ENCODE measurements around the gene TNFRSF6B. TPM values are rescaled to one million over a fixed set of nuclear protein-coding genes. Genes with fewer than 3 reads are reported as not detected.

TNFRSF6B gene
- total and polyA plus RNA-seq, 7 donors = 0.56 to 16.1 (median 1.9) TPM; not detected in 1

DNA sequence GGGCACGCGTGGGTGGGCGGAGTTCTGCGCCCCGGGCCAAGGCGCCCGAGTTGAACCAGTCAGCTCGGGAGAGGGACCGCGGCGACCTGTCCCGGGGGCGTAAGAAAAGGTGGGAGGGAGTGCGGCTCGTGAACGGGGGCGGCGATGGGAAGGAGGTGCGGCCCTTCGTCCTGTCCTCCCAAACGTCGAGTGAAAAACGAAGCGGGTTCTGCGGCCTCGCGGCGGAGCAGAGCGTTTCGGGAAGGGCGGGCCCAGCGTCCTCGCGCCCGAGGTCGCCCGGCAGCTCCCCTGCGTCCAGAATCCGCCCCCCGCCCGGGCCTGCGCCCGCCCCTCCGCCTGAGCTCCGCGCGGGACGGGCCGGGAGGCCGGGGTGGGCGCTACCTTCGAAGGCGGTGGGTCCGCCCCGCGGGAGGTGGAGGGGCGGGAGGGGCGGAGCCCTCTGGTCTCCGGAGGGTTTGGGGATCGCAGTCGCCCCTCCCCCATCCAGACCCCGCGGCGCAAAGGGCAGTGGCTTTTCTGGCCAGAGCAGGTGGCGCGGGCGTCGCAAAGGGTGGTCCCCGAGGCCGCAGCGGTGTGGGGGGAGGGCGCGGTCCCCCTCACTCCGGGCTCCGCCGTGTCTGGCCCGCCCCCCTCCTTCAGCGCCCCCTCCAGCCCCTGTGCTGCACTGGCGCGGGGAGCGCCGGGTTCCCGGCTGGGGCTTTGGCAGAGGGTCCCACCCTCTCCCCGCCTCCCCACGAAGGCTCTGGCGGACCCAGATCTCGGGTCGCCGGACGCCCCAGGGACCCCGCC lies 44.1 kb upstream of the TNFRSF6B start:
- Histone ChIP-seq H3K27me3 (ENCODE audit: insufficient read depth in 3 of 3, low read length in 2 of 3) (peaks cover 0 to 31% (median 19%) of the 10 kb centered on the region in 3 donors), H3K9me3 (no peaks in the 10 kb centered on the region), H3K4me3 (peak overlapping the region; percentile 62), H3K36me3 (ENCODE audit: insufficient read depth in 1 of 2, low read depth in 1 of 2) (no peaks in the 10 kb centered on the region), H3K4me1 (peaks cover 13% of the 10 kb centered on the region), H3K27ac (no peak overlapping the region)
- TF ChIP-seq, protein P1, sequence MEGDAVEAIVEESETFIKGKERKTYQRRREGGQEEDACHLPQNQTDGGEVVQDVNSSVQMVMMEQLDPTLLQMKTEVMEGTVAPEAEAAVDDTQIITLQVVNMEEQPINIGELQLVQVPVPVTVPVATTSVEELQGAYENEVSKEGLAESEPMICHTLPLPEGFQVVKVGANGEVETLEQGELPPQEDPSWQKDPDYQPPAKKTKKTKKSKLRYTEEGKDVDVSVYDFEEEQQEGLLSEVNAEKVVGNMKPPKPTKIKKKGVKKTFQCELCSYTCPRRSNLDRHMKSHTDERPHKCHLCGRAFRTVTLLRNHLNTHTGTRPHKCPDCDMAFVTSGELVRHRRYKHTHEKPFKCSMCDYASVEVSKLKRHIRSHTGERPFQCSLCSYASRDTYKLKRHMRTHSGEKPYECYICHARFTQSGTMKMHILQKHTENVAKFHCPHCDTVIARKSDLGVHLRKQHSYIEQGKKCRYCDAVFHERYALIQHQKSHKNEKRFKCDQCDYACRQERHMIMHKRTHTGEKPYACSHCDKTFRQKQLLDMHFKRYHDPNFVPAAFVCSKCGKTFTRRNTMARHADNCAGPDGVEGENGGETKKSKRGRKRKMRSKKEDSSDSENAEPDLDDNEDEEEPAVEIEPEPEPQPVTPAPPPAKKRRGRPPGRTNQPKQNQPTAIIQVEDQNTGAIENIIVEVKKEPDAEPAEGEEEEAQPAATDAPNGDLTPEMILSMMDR (IDR thresholded peaks at IDR 0.05) = no peak
- peak in 1 of 4 donors; percentile 8 for ATAC-seq
- WGBS, 3 donors = 0 to 1% (median 1%) methylated on average over 57 to 91 of the region's 91 CpGs
- intact Hi-C loops (cut with DNase I) = no loop called here
- DNase-seq = peak; percentile 31 to 65

DNA sequence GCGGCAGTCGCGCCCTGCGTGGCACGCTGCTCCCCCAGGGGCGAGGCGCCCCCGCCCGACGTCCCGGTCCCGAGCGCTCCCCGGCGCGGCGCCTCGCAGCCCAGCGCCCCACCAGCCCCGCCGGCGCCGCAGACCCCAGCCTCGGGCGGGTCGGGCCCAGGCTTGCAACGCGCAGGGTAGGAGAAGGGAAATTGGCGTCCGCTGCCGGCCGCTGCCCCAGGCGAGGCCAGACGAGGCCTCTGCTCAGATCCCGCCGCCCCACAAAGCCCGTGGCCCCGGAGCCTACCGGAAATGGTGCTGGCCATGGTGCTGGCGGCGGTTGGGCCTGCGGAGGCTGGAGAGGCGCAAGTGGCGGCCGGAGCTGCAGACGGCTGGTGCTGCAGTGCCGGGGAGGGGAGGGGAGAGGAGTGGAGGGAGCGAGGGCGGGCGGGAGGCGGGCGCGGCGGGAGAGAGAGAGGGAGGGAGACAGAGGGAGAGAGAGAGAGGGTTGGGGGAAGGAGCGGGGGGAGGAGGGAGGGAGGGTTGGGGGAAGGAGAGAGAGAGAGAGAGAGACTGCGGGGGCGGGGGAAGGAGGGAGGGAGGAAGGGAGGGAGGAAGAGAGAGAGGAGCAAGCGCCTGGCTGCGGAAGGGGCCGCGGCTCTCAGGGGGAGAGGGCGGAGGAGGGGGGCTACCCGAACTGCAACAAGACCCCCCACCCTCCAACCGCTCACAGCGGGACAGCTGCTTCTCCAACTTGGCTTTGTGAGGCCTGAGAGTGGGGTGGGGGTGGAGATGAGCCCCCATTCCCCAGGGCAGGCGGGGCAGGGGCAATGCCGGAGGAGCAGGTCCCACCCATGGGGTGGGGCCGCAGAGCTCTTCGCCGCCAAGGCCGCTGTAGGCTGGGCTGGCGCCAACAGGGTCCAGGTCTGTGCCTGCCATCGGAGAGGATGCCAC lies 43.1 kb upstream of the TNFRSF6B start, which contains the start of gene STMN3:
STMN3 (minus strand) TSS at position 384 of the 933 bp plus-strand sequence; CDS start at position 305, 79 bp downstream.
- Histone ChIP-seq H3K9me3 (no peaks in the 10 kb centered on the region), H3K4me3 (peak within 1 kb of the TSS; percentile 62), H3K36me3 (ENCODE audit: insufficient read depth in 1 of 2, low read depth in 1 of 2) (no peaks in the 10 kb centered on the region), H3K27ac (no peak within 1 kb of the TSS), H3K4me1 (peaks cover 13% of the 10 kb centered on the region), H3K27me3 (ENCODE audit: insufficient read depth in 3 of 3, low read length in 2 of 3) (peaks cover 0 to 31% (median 19%) of the 10 kb centered on the region in 3 donors)
- intact Hi-C loops (cut with DNase I) = no loop called here
- DNase-seq (peak; percentile 87 to 90), ATAC-seq (peak; percentile 23 to 45 (median 36))
- TF ChIP-seq, protein P1 (IDR thresholded peaks at IDR 0.05) = no peak
- 1 to 2% (median 1%) methylated on average over 40 to 72 of the region's 73 CpGs for WGBS, 3 donors

DNA sequence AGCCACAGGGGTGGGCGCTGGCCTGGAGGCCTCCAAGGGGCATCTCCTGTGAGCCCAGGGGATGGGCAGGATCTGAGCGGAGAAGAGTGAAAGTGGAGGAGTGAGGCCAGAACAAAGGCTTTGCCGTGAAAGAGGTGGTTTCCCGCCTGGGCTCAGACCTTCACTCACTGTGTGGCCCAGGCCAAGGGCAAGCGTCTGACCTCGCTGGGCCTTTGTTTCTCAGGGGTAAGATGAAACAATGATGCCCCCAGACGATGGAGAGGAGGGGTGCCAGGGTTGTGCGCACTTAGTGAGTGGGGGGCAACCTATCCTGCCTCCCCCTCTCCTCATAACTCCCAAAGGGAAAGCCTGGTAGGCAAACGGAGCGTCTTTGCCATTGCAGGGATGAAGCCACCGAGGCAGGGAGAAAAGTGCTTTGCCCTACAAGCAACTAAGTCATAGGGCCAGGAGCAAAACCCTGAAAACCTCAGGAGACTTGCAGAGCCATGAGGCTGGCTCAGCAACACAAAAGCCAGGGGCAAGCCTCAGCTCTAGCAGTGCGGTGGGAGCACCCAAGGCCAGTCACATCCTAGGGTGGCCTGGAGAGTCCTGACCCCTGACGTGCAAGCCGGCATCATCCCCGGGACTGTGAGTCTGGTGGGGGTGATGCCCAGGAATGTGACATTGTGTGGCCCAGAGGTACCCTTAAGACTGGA lies 42.3 kb upstream of the TNFRSF6B start:
- WGBS, 3 donors = 42 to 56% (median 50%) methylated on average over 13 to 15 of the region's 15 CpGs
- H3K36me3 ChIP-seq (ENCODE audit: insufficient read depth in 1 of 2, low read depth in 1 of 2) = no peaks in the 10 kb centered on the region
- TF ChIP-seq, protein P1 (IDR thresholded peaks at IDR 0.05) = no peak
- peaks cover 0 to 28% (median 18%) of the 10 kb centered on the region in 3 donors for H3K27me3 ChIP-seq (ENCODE audit: insufficient read depth in 3 of 3, low read length in 2 of 3)
- no peak for ATAC-seq
- H3K9me3 ChIP-seq = no peaks in the 10 kb centered on the region
- DNase-seq = no peak
- intact Hi-C loops (cut with DNase I) = no loop called here
- H3K4me1 ChIP-seq = peaks cover 14% of the 10 kb centered on the region
- no peak overlapping the region for H3K27ac ChIP-seq
- peak overlapping the region; percentile 45 for H3K4me3 ChIP-seq

DNA sequence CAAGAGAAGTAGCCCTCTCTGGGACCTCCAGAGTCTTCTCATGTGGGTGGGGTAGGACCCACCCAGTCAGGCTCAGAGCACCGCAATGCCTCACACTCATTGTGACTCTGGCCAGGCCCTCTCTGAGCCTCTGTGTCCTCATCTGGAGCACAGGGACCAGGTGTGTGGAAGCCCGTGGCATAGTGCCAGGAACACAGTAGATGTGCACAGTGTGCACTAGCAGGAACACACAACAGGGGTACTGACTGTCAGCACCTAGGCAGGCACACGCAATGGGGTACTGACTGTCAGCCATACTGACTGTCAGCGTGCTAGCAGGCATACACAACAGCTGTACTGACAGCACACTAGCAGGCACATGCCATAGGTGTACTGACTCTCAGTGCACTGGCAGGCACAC lies 41.2 kb upstream of the TNFRSF6B start:
- Histone ChIP-seq H3K9me3 (no peaks in the 10 kb centered on the region), H3K36me3 (ENCODE audit: insufficient read depth in 1 of 2, low read depth in 1 of 2) (peaks cover 0 to 1% of the 10 kb centered on the region in 2 donors), H3K27ac (no peak overlapping the region), H3K4me1 (peaks cover 20% of the 10 kb centered on the region), H3K27me3 (ENCODE audit: insufficient read depth in 3 of 3, low read length in 2 of 3) (peaks cover 0 to 28% (median 18%) of the 10 kb centered on the region in 3 donors), H3K4me3 (no peak overlapping the region)
- TF ChIP-seq, protein P1 (IDR thresholded peaks at IDR 0.05) = no peak
- intact Hi-C loops (cut with DNase I) = no loop called here
- ATAC-seq = no peak
- DNase-seq = no peak
- 56 to 83% (median 83%) methylated on average over 4 of the region's 4 CpGs for WGBS, 3 donors

Measured in psoas muscle (tissue), 8 donors.